HepG2 (cell line): ENCODE results near the gene RABEP1. TPM values are rescaled to one million over a fixed set of nuclear protein-coding genes. Genes with fewer than 3 reads are reported as not detected.

ENCODE experiments used
- ATAC-seq: fragments of 200-7000 bp; cut with Tn5 transposase; 3 replicates; pipeline ENCODE4 v1.9.1; 2020; ENCODE audit warnings: mild to moderate bottlenecking, moderate library complexity
- BruUV-seq: library from RNA; stranded (reverse); fragments of 400-500 nt; replicated peaks from 2 replicates; lab custom pipeline; 2021; lab: Mats Ljungman, UMichigan
- CTCF ChIA-PET: fragments of 300-600 bp; formaldehyde crosslinking; extraction: SDS; loops from one replicate; lab custom pipeline; 2021; ENCODE audit warnings: low total read pairs, inconsistent platforms, low intra/inter-chr PET ratio; lab: Yijun Ruan, JAX
- POLR2A ChIA-PET: fragments of 350-600 bp; sonication (Branson Sonifier 250); formaldehyde crosslinking; loops from one replicate; lab custom pipeline; 2020; ENCODE audit warnings: antibody characterized with exemption, inconsistent platforms; lab: Yijun Ruan, JAX
- DNase-seq: peaks from one replicate; pipeline ENCODE4 v3.0.0-alpha.2; 2015; ENCODE audit warnings: low spot score
- FAIRE-seq: peaks from 3 replicates; lab custom pipeline; 2011; peaks lifted over from hg19 to GRCh38; lab: Jason Lieb, UNC
- H2AFZ ChIP-seq: one replicate; pipeline ENCODE4 v1.6.1; 2011; ENCODE audit warnings: low read length, inconsistent platforms
- H3K27ac ChIP-seq: fragments of 300-600 bp; 3 replicates; pipeline ENCODE4 v1.8.0; 2011; ENCODE audit warnings: mixed run types, mild to moderate bottlenecking, mixed read lengths, low read length, inconsistent platforms; ENCODE audit not compliant: insufficient read depth; ENCODE audit errors: extremely low read length
- H3K27me3 ChIP-seq, 2 experiments: fragments of 200-600 bp in 1 of 2; 2 replicates in 1 of 2; 3 replicates in 1 of 2; pipeline versions ENCODE4 v1.6.0 to v1.8.0; 2011; ENCODE audit warnings: low read length in 2 of 2, mild to moderate bottlenecking in 2 of 2, moderate library complexity in 2 of 2, inconsistent platforms in 1 of 2; ENCODE audit not compliant: insufficient read depth in 2 of 2, control insufficient read depth in 1 of 2
- H3K36me3 ChIP-seq, 2 experiments: fragments of 200-600 bp in 1 of 2; replicated peaks in 1 of 2; 2 replicates in 1 of 2; 3 replicates in 1 of 2; pipeline versions ENCODE4 v1.5.1 to v1.8.0; 2011; ENCODE audit warnings: low read length in 2 of 2, inconsistent platforms in 1 of 2; ENCODE audit not compliant: insufficient read depth in 2 of 2, control insufficient read depth in 1 of 2
- H3K4me1 ChIP-seq: 2 replicates; pipeline ENCODE4 v1.5.1; 2012; ENCODE audit warnings: low read length, inconsistent platforms; ENCODE audit not compliant: insufficient read depth
- H3K4me2 ChIP-seq: 2 replicates; pipeline ENCODE4 v1.6.0; 2011; ENCODE audit warnings: low read depth, low read length, inconsistent platforms
- H3K4me3 ChIP-seq, 3 experiments: fragments of 200-600 bp in 1 of 3; sonication (generic), shearing (Covaris generic) in 1 of 3; replicated peaks in 1 of 3; 2 replicates each; pipeline ENCODE4 v1.5.1; 2011 to 2016; ENCODE audit warnings: low read length in 3 of 3, inconsistent platforms in 2 of 3, low read depth in 2 of 3, mild to moderate bottlenecking in 2 of 3, control low read depth in 1 of 3, mixed read lengths in 1 of 3; ENCODE audit not compliant: insufficient read depth in 1 of 3
- H3K79me2 ChIP-seq: one replicate; pipeline ENCODE4 v1.6.1; 2011; ENCODE audit warnings: low read length, inconsistent platforms; ENCODE audit not compliant: insufficient read depth
- H3K9ac ChIP-seq: 2 replicates; pipeline ENCODE4 v1.6.0; 2011; ENCODE audit warnings: mild to moderate bottlenecking, low read depth, low read length, inconsistent platforms; ENCODE audit not compliant: insufficient read depth
- H3K9me3 ChIP-seq: 2 replicates; pipeline ENCODE4 v1.5.1; 2012; ENCODE audit warnings: mild to moderate bottlenecking, low read length
- H4K20me1 ChIP-seq: 2 replicates; pipeline ENCODE4 v1.6.0; 2011; ENCODE audit warnings: inconsistent platforms, mild to moderate bottlenecking, low read length, moderate library complexity; ENCODE audit not compliant: insufficient read depth
- POLR2G ChIP-seq: fragments of 200-400 bp; formaldehyde crosslinking; IDR thresholded peaks from 2 replicates; pipeline ENCODE4 v1.6.1; 2018; ENCODE audit warnings: mild to moderate bottlenecking, low read depth, low read length, moderate library complexity
- SNAPC2 ChIP-seq: sonication (generic); formaldehyde crosslinking; IDR thresholded peaks from 2 replicates; pipeline ENCODE4 v1.8.1; 2022; ENCODE audit warnings: mild to moderate bottlenecking, missing genetic modification reagents
- TAF1 ChIP-seq: sonication (generic); formaldehyde crosslinking; IDR thresholded peaks from 2 replicates; pipeline ENCODE4 v1.4.0; 2020; ENCODE audit warnings: missing genetic modification reagents
- ZHX2 ChIP-seq, 2 experiments: sonication (generic) in 1 of 2; formaldehyde crosslinking in 1 of 2; IDR thresholded peaks; 2 replicates each; pipeline versions ENCODE4 v1.6.1 to v1.9.0; 2014 to 2022; ENCODE audit warnings: antibody characterized with exemption in 1 of 2, borderline replicate concordance in 1 of 2, inconsistent platforms in 1 of 2, low read depth in 1 of 2, missing genetic modification reagents in 1 of 2
- ZNF10 ChIP-seq: sonication (generic); formaldehyde crosslinking; IDR thresholded peaks from 2 replicates; pipeline ENCODE4 v1.4.0; 2020; ENCODE audit warnings: mild to moderate bottlenecking, low read depth, missing genetic modification reagents, borderline replicate concordance
- ZNF207 ChIP-seq: fragments of 450-650 bp; IDR thresholded peaks from 2 replicates; pipeline ENCODE4 v1.6.1; 2016; ENCODE audit warnings: antibody characterized with exemption, borderline replicate concordance
- ZNF597 ChIP-seq: sonication (generic); formaldehyde crosslinking; IDR thresholded peaks from 2 replicates; pipeline ENCODE4 v1.5.0; 2020; ENCODE audit warnings: missing genetic modification reagents
- WGBS: methylation state at CpG from one replicate; pipeline ENCODE4 v1.1.6; 2017; ENCODE audit warnings: low lambda C conversion rate; 5-methylcytosine and 5-hydroxymethylcytosine counted together
- in situ Hi-C: cut with HindIII; loops from 2 replicates; pipeline ENCODE4 v1.10.0; 2017; ENCODE audit warnings: low pct_unique_long_range_greater_than_20kb; ENCODE audit not compliant: extremely low pct_ligation_motif_present
- intact Hi-C: fragments of 100-400 bp; cut with micrococcal nuclease; formaldehyde crosslinking; loops from one replicate; pipeline ENCODE4 v1.10.0; 2022; ENCODE audit not compliant: unreplicated experiment
- polyA plus RNA-seq, 8 experiments: library from polyadenylated mRNA; depleted of rRNA in 3 of 8; stranded (reverse) in 7 of 8; unstranded in 1 of 8; fragments of >200 nt; fragmentation: Illumina TruSeq in 4 of 8; extraction: Trizol in 4 of 8; gene quantifications; 2 replicates each; pipeline versions ENCODE4 v1.2.1 to v1.2.3, GENCODE V29; 2011 to 2016; ENCODE audit warnings: low read depth in 4 of 8, missing spikeins in 1 of 8, mixed read lengths in 1 of 8; ENCODE audit not compliant: insufficient read depth in 1 of 8
- total RNA-seq, 5 experiments: library from RNA; depleted of rRNA; stranded (reverse); fragments of >200 nt; fragmentation: Illumina TruSeq; extraction: Trizol; gene quantifications; 2 replicates each; pipeline ENCODE4 v1.2.3, GENCODE V29; 2016; ENCODE audit warnings: low read depth in 1 of 5
- TF ChIP-seq, protein P1 (sequence below): sonication (generic); formaldehyde crosslinking; IDR thresholded peaks from 2 replicates; pipeline ENCODE4 v1.4.0; 2020; ENCODE audit warnings: missing genetic modification reagents

RABEP1 gene
- total and polyA plus RNA-seq, 2 of the 13 experiments (the other 11 are each of a cell fraction or from before 2014, with no cell fraction given), result 13.7 to 41.5 TPM

DNA sequence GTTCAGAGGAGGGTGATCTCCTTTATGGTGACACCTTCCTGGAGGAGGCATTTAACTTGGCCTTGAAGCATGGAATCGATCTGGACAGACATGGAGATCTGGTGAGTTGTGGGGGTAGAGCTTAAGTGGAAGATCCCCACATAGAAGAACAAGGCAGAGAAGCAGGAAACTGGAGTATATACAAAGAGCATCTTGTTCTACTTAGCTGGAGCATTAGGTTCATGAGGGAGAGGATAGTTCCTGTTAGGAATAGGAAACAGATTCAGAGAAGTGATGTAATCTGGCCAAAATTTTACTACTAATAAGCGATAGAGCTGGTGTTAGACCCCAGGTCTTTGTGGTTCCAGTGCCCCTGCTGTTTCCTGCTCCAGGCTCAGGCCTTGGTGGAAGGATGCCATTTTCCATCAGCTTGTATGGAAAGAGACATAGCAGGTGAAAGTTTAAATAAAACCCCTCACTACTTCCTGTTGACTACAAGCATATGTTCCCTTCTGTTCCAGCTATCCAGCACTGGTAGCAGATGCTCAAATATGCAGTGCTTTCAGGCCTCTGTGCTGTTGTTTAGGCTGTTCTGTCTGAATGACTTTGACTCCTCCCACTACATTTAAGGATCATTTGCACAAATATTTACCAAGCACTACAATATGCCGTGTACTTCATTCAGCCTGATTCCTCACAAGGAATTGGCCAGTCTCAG, 147.3 kb downstream of the RABEP1 start:
- Histone ChIP-seq H3K27me3 (no peaks in the 10 kb centered on the region), H4K20me1 (no peaks in the 10 kb centered on the region; the same call in 1 of the 2 replicates), H3K36me3 (peaks cover 32 to 78% of the 10 kb centered on the region in 2 experiments), H3K9ac (no peak overlapping the region), H3K4me3 (no peak overlapping the region), H3K79me2 (peaks cover 5% of the 10 kb centered on the region), H2AFZ (no peak overlapping the region), H3K4me2 (no peak overlapping the region), H3K4me1 (peaks cover 13% of the 10 kb centered on the region), H3K9me3 (no peaks in the 10 kb centered on the region), H3K27ac (no peak overlapping the region)
- FAIRE-seq (no peak), DNase-seq (no peak), ATAC-seq (no peak)
- CTCF ChIA-PET, result no interaction called here
- POLR2A ChIA-PET, result interaction anchor here (1.6 to 5.4 kb wide), 2 partner anchors 10 kb away, joined by 5 to 30 read pairs; partner anchors contain the start of genes C1QBP, NUP88 and RPAIN
- 88% methylated on average over 3 of the region's 3 CpGs for WGBS
- in situ Hi-C loops, result no loop called here
- intact Hi-C loops, result no loop called here
- BruUV-seq, result no TSS peak
- TF ChIP-seq TAF1 (no peak), ZNF207 (no peak), ZNF10 (no peak), SNAPC2 (CRISPR knock-in tag) (no peak), ZNF597 (CRISPR knock-in tag) (no peak), ZHX2 (IDR thresholded peaks at IDR 0.05; ENCODE audit: low read depth) (no peak), ZHX2 (CRISPR knock-in tag; IDR thresholded peaks at IDR 0.05; ENCODE audit: borderline replicate concordance) (no peak), POLR2G (no peak)
- TF ChIP-seq, protein P1, sequence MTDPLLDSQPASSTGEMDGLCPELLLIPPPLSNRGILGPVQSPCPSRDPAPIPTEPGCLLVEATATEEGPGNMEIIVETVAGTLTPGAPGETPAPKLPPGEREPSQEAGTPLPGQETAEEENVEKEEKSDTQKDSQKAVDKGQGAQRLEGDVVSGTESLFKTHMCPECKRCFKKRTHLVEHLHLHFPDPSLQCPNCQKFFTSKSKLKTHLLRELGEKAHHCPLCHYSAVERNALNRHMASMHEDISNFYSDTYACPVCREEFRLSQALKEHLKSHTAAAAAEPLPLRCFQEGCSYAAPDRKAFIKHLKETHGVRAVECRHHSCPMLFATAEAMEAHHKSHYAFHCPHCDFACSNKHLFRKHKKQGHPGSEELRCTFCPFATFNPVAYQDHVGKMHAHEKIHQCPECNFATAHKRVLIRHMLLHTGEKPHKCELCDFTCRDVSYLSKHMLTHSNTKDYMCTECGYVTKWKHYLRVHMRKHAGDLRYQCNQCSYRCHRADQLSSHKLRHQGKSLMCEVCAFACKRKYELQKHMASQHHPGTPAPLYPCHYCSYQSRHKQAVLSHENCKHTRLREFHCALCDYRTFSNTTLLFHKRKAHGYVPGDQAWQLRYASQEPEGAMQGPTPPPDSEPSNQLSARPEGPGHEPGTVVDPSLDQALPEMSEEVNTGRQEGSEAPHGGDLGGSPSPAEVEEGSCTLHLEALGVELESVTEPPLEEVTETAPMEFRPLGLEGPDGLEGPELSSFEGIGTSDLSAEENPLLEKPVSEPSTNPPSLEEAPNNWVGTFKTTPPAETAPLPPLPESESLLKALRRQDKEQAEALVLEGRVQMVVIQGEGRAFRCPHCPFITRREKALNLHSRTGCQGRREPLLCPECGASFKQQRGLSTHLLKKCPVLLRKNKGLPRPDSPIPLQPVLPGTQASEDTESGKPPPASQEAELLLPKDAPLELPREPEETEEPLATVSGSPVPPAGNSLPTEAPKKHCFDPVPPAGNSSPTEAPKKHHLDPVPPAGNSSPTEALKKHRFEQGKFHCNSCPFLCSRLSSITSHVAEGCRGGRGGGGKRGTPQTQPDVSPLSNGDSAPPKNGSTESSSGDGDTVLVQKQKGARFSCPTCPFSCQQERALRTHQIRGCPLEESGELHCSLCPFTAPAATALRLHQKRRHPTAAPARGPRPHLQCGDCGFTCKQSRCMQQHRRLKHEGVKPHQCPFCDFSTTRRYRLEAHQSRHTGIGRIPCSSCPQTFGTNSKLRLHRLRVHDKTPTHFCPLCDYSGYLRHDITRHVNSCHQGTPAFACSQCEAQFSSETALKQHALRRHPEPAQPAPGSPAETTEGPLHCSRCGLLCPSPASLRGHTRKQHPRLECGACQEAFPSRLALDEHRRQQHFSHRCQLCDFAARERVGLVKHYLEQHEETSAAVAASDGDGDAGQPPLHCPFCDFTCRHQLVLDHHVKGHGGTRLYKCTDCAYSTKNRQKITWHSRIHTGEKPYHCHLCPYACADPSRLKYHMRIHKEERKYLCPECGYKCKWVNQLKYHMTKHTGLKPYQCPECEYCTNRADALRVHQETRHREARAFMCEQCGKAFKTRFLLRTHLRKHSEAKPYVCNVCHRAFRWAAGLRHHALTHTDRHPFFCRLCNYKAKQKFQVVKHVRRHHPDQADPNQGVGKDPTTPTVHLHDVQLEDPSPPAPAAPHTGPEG (CRISPR knock-in tag), result no peak
